ENCODE results near the gene CNPY1. TPM values are rescaled to one million over a fixed set of nuclear protein-coding genes. Genes with fewer than 3 reads are reported as not detected.

Gene CNPY1
- total and polyA plus RNA-seq, 9 donors: 0.05 TPM; not detected in 8

DNA sequence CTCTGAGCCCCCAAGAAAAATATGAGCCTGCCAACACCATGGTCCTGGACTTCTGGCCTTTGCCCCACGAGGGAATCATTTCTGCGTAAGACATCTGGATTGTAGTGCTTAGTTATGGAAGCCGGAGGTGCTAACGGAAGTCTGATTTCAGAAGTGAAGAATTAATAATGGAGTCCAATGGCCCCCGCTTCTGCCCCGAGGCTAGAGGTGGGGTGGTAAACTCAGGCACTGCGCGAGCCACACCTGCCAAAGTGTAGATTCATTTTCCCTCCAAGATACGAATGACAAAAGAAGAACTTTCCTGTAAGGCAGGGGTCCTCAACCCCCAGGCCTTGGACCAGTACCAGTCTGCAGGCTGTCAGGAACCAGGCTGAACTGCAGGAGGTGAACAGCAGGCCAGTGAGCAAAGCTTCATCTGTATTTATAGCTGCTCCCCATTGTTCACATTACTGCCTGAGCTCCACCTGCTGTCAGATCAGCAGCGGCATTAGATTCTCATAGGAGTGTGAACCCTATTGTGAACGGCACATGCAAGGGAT is 22.3 kb downstream of the CNPY1 start:
- H3K4me3 ChIP-seq: no peak overlapping the region
- no peaks in the 10 kb centered on the region for H3K4me1 ChIP-seq (ENCODE audit: insufficient read depth)
- 71 to 78% (median 71%) methylated on average over 11 of the region's 11 CpGs for WGBS, 3 donors
- H3K27ac ChIP-seq: no peak overlapping the region
- no peaks in the 10 kb centered on the region for H3K9me3 ChIP-seq
- intact Hi-C loops (cut with DNase I): no loop called here
- H3K36me3 ChIP-seq: no peaks in the 10 kb centered on the region
- no peak for TF ChIP-seq EP300 (IDR thresholded peaks at IDR 0.05)
- TF ChIP-seq, protein P1, sequence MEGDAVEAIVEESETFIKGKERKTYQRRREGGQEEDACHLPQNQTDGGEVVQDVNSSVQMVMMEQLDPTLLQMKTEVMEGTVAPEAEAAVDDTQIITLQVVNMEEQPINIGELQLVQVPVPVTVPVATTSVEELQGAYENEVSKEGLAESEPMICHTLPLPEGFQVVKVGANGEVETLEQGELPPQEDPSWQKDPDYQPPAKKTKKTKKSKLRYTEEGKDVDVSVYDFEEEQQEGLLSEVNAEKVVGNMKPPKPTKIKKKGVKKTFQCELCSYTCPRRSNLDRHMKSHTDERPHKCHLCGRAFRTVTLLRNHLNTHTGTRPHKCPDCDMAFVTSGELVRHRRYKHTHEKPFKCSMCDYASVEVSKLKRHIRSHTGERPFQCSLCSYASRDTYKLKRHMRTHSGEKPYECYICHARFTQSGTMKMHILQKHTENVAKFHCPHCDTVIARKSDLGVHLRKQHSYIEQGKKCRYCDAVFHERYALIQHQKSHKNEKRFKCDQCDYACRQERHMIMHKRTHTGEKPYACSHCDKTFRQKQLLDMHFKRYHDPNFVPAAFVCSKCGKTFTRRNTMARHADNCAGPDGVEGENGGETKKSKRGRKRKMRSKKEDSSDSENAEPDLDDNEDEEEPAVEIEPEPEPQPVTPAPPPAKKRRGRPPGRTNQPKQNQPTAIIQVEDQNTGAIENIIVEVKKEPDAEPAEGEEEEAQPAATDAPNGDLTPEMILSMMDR (IDR thresholded peaks at IDR 0.05): no peak
- TF ChIP-seq POLR2A (IDR thresholded peaks at IDR 0.05): no peak
- H3K27me3 ChIP-seq: no peaks in the 10 kb centered on the region
- no peak for DNase-seq

DNA sequence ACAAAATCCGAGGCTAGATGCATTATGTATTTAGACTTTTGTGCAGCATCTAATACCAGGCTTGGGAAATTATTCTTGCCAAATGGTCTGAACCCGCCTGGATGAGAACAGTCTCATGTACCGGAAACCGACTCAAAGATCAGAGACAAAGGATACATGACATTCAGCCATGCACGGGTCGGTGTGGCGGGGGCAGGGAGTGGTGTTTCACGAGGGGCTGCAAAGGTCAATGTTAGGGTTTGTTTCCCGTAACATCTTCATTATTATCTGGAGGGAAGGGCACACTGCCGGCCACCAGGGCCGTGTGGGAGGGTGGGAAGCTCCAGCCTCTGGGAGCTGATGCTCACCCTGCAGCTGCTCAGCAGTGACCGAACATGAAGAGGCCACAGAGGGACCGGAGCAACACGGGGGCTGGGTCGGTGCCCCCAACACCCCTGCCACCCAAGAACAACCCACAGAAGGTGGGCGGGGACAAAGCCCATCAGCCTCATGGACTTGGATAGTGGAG is 23.1 kb downstream of the CNPY1 start:
- intact Hi-C loops (cut with DNase I): no loop called here
- no peak for DNase-seq

DNA sequence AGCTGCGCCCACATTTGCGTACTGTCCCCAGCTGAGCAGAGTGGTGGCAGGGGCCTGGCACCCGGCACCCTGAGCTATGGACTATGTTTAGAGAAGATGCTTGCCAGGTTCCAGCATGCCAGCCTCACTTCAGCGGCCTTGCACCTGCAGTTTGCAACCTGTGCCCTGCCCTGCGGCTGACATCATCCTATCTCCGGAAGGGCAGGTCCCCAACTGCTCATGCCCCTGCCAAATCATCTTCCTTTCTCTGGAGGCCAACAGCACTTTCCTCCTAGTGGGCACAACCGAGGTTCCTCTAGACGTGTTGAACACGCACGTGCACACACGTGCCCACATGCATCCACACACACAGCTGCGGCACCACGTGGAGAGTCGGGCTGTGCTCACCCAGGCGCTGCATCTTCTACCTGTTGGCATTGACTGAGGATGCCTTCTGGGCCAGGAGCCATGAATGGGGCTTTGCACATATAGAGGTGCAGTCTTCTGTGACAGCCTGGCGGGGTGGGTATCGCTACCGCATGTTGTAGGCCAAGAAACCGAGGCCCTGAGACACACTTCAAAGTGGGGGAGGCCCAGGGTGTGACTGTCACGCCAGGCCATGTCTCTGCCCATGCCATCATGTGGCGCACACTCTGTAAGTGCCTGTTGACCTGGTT is 24.5 kb downstream of the CNPY1 start:
- no peak overlapping the region for H3K4me3 ChIP-seq
- no peaks in the 10 kb centered on the region for H3K36me3 ChIP-seq
- intact Hi-C loops (cut with DNase I): no loop called here
- no peak overlapping the region for H3K27ac ChIP-seq
- TF ChIP-seq, protein P1 (IDR thresholded peaks at IDR 0.05): no peak
- TF ChIP-seq EP300 (IDR thresholded peaks at IDR 0.05) (no peak), POLR2A (IDR thresholded peaks at IDR 0.05) (no peak)
- H3K4me1 ChIP-seq (ENCODE audit: insufficient read depth): no peaks in the 10 kb centered on the region
- DNase-seq: no peak
- no peaks in the 10 kb centered on the region for H3K27me3 ChIP-seq
- no peaks in the 10 kb centered on the region for H3K9me3 ChIP-seq
- WGBS, 3 donors: 89 to 91% (median 89%) methylated on average over 21 of the region's 21 CpGs

More for the DNA sequence above, 23.1 kb downstream of the CNPY1 start:
- 60 to 80% (median 66%) methylated on average over 16 of the region's 16 CpGs for WGBS, 3 donors
- H3K27ac ChIP-seq: no peak overlapping the region
- H3K27me3 ChIP-seq: no peaks in the 10 kb centered on the region
- no peaks in the 10 kb centered on the region for H3K36me3 ChIP-seq
- no peaks in the 10 kb centered on the region for H3K4me1 ChIP-seq (ENCODE audit: insufficient read depth)
- no peak for TF ChIP-seq EP300 (IDR thresholded peaks at IDR 0.05)
- no peak for TF ChIP-seq POLR2A (IDR thresholded peaks at IDR 0.05)
- TF ChIP-seq, protein P1 (IDR thresholded peaks at IDR 0.05): no peak
- no peaks in the 10 kb centered on the region for H3K9me3 ChIP-seq
- no peak overlapping the region for H3K4me3 ChIP-seq

DNA sequence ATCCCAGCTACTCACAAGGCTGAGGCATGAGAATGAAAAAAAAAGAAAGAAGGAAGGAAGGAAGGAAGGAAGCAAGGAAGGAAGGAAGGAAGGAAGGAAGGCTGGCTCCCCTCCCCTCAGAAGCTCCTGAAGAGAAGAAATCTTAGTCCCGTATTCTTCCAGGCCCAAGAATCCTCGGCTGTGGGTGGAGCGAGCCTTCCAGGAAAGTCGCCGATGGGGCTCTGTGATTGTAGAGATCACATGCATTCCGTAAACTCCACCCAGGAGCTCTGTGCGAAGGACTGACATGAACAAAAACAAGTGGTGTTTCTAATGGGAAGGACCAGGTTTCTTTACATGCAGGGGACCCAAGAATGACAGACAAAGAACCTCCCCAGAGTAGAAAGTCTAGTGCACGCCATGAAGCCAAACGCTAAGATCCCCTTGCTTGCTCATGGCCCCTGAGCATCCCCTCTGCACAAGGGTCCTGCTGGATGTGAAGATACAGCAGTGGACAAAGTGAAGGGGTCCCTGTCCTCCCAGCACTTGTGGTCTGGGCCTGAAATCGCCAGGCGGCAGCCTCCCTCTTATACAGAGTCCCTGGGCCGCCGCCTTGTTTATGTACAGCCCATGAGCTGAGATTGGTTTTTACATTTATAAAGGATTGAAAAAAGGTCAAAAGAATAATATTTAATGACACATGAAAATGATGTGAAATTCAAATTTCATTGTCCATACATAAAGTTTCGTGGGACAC is 25.2 kb downstream of the CNPY1 start:
- WGBS, 3 donors: 71 to 80% (median 75%) methylated on average over 14 of the region's 14 CpGs
- no peaks in the 10 kb centered on the region for H3K9me3 ChIP-seq
- intact Hi-C loops (cut with DNase I): no loop called here
- TF ChIP-seq POLR2A (IDR thresholded peaks at IDR 0.05) (no peak), EP300 (IDR thresholded peaks at IDR 0.05) (no peak)
- TF ChIP-seq, protein P1 (IDR thresholded peaks at IDR 0.05): no peak
- no peaks in the 10 kb centered on the region for H3K36me3 ChIP-seq
- H3K4me3 ChIP-seq: no peak overlapping the region
- no peaks in the 10 kb centered on the region for H3K27me3 ChIP-seq
- H3K27ac ChIP-seq: no peak overlapping the region
- no peak for DNase-seq
- H3K4me1 ChIP-seq (ENCODE audit: insufficient read depth): no peaks in the 10 kb centered on the region
